Endothelial cell of umbilical vein (primary cell): Measurements from ENCODE around the gene MRPL38. TPM values are rescaled to one million over a fixed set of nuclear protein-coding genes. Genes with fewer than 3 reads are reported as not detected.

Experiments used
- BruUV-seq: library from RNA; stranded (reverse); fragments of 400-500 nt; replicated peaks from 2 replicates; lab custom pipeline; 2021; lab: Mats Ljungman, UMichigan
- CTCF ChIA-PET: fragments of 300-600, 350-600 bp; sonication (Branson Sonifier 250); formaldehyde crosslinking; loops from one replicate; lab custom pipeline; 2021; ENCODE audit warnings: antibody characterized with exemption, inconsistent platforms; lab: Charles Lee
- POLR2A ChIA-PET: fragments of 300-600, 350-600 bp; sonication (Branson Sonifier 250); formaldehyde crosslinking; loops from one replicate; lab custom pipeline; 2021; ENCODE audit warnings: antibody characterized with exemption, inconsistent platforms; lab: Charles Lee
- DNase-seq: peaks from one replicate; pipeline ENCODE4 v3.0.0-alpha.2; 2011; ENCODE audit warnings: low read depth, low spot score
- FAIRE-seq: peaks from 2 replicates; lab custom pipeline; 2011; peaks lifted over from hg19 to GRCh38; lab: Jason Lieb, UNC
- H2AFZ ChIP-seq: 2 replicates; pipeline ENCODE4 v1.6.0; 2012; ENCODE audit warnings: low read depth, low read length, control low read depth, inconsistent platforms
- H3K27ac ChIP-seq: 2 replicates; pipeline ENCODE4 v1.5.1; 2011; ENCODE audit warnings: low read depth, mild to moderate bottlenecking, control low read depth, low read length, moderate library complexity; ENCODE audit not compliant: insufficient read depth
- H3K27me3 ChIP-seq, 2 experiments: 2 replicates each; pipeline versions ENCODE4 v1.6.0 to v1.6.1; 2011; ENCODE audit warnings: low read length in 2 of 2, mixed read lengths in 1 of 2; ENCODE audit not compliant: control insufficient read depth in 2 of 2, insufficient read depth in 2 of 2
- H3K36me3 ChIP-seq, 2 experiments: 2 replicates in 1 of 2; 3 replicates in 1 of 2; pipeline ENCODE4 v1.5.1; 2011; ENCODE audit warnings: low read length in 2 of 2, mild to moderate bottlenecking in 1 of 2, moderate library complexity in 1 of 2; ENCODE audit not compliant: control insufficient read depth in 2 of 2, insufficient read depth in 2 of 2; ENCODE audit errors: extremely low read depth in 1 of 2
- H3K4me1 ChIP-seq: 3 replicates; pipeline ENCODE4 v1.5.1; 2011; ENCODE audit warnings: mild to moderate bottlenecking, low read length; ENCODE audit not compliant: control insufficient read depth, insufficient read depth; ENCODE audit errors: extremely low read depth
- H3K4me2 ChIP-seq: 2 replicates; pipeline ENCODE4 v1.6.1; 2011; ENCODE audit warnings: low read length, control low read depth, mixed read lengths; ENCODE audit not compliant: insufficient read depth
- H3K4me3 ChIP-seq, 3 experiments: fragments of 200-600 bp in 1 of 3; sonication (generic), shearing (Covaris generic) in 1 of 3; replicated peaks in 1 of 3; 2 replicates each; pipeline ENCODE4 v1.5.1; 2011 to 2016; ENCODE audit warnings: control low read depth in 3 of 3, low read length in 3 of 3, mild to moderate bottlenecking in 2 of 3, inconsistent platforms in 1 of 3, low read depth in 1 of 3, moderate library complexity in 1 of 3; ENCODE audit not compliant: insufficient read depth in 1 of 3
- H3K79me2 ChIP-seq: 2 replicates; pipeline ENCODE4 v1.6.0; 2012; ENCODE audit warnings: low read length, inconsistent platforms; ENCODE audit not compliant: control insufficient read depth, insufficient read depth
- H3K9ac ChIP-seq: replicated peaks from 2 replicates; pipeline ENCODE3; 2011; ENCODE audit warnings: low read length, control low read depth; ENCODE audit not compliant: insufficient read depth; ENCODE audit errors: extremely low read depth
- H3K9me1 ChIP-seq: replicated peaks from 3 replicates; pipeline ENCODE4 v1.6.0; 2011; ENCODE audit warnings: mild to moderate bottlenecking, low read length; ENCODE audit not compliant: control insufficient read depth, insufficient read depth; ENCODE audit errors: extremely low read depth
- H3K9me3 ChIP-seq: replicated peaks from 2 replicates; pipeline ENCODE4 v1.5.1; 2012; ENCODE audit warnings: low read length, inconsistent platforms; ENCODE audit not compliant: control insufficient read depth, insufficient read depth
- H4K20me1 ChIP-seq: replicated peaks from 2 replicates; pipeline ENCODE3; 2011; ENCODE audit warnings: mild to moderate bottlenecking, low read length; ENCODE audit not compliant: control insufficient read depth, insufficient read depth; ENCODE audit errors: extremely low read depth
- EZH2 ChIP-seq: IDR thresholded peaks from 2 replicates; pipeline ENCODE4 v1.6.1; 2012; ENCODE audit warnings: borderline replicate concordance, low read depth, mild to moderate bottlenecking, moderate library complexity, low read length, inconsistent platforms; ENCODE audit not compliant: severe bottlenecking
- MYC ChIP-seq: IDR thresholded peaks from one replicate; pipeline ENCODE4 v1.6.1; 2011; ENCODE audit warnings: mild to moderate bottlenecking, low read depth, low read length
- dilution Hi-C: fragments of 300-500 bp; cut with MboI; formaldehyde crosslinking; loops from one replicate; pipeline ENCODE4 v1.15.0; 2019; ENCODE audit warnings: low sequenced_read_pairs; ENCODE audit not compliant: extremely low pct_ligation_motif_present
- intact Hi-C: fragments of 100-400 bp; cut with micrococcal nuclease; formaldehyde crosslinking; loops from one replicate; pipeline ENCODE4 v1.10.0; 2022
- polyA plus RNA-seq, 4 experiments: library from polyadenylated mRNA; depleted of rRNA in 3 of 4; stranded (reverse) in 3 of 4; unstranded in 1 of 4; fragments of >200 nt; gene quantifications; 2 replicates each; pipeline versions ENCODE4 v1.2.1 to v1.2.3, GENCODE V29; 2011 to 2012; ENCODE audit warnings: missing spikeins in 1 of 4
- total RNA-seq: library from RNA; stranded (reverse); gene quantifications from 2 replicates; pipeline ENCODE4 v1.2.3, GENCODE V29; 2021
- TF ChIP-seq, protein P1 (sequence below): IDR thresholded peaks from 2 replicates; pipeline ENCODE4 v1.6.1; 2011; ENCODE audit not compliant: insufficient read depth, insufficient read length
- TF ChIP-seq, protein P2 (sequence below), 2 donors: IDR thresholded peaks; 1 replicate in 1 of 2; 2 replicates in 1 of 2; pipeline ENCODE4 v1.5.1; 2011; ENCODE audit warnings: low read length in 2 of 2, mild to moderate bottlenecking in 2 of 2, moderate library complexity in 2 of 2, control low read depth in 1 of 2, inconsistent platforms in 1 of 2, low read depth in 1 of 2; ENCODE audit not compliant: insufficient read depth in 1 of 2; ENCODE audit errors: extremely low read depth in 1 of 2

Gene MRPL38
- total and polyA plus RNA-seq, 2 donors (not counting 3 experiments of a cell fraction or from before 2014, with no cell fraction given): 82.7 to 93.8 TPM

DNA sequence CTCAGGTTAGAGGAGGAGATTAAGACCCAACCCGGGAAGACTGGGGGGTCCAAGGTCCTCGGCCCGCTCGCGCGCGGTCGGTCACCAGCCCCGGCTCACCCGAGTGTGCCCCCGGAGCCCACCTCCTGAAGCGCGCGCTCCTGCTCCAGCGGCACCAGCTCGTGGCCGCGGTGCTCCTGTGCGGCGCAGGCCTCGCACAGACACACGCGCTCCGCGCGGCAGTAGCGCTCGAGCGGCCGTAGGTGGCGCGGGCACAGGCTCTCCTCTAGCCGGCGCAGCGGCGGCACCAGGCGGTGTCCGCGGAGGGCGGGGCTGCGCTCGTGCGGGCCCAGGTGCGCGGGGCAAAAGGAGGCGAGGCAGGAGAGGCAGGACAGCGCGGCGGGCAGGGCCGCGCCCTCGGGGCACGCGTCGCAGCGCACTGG is 26.9 kb downstream of the MRPL38 start:
- Histone ChIP-seq H3K27me3 (no peaks in the 10 kb centered on the region), H3K36me3 (peaks cover 3 to 18% of the 10 kb centered on the region in 2 experiments), H3K79me2 (peaks cover 6% of the 10 kb centered on the region), H2AFZ (peak overlapping the region; percentile 11), H3K9me1 (no peaks in the 10 kb centered on the region), H3K9me3 (no peaks in the 10 kb centered on the region), H3K4me1 (peaks cover 34% of the 10 kb centered on the region), H3K9ac (peak overlapping the region; percentile 82), H3K4me2 (peak overlapping the region; percentile 14), H3K4me3 (peak overlapping the region; percentile 1 to 67 (median 66)), H4K20me1 (no peaks in the 10 kb centered on the region), H3K27ac (peak overlapping the region; percentile 70)
- FAIRE-seq (peak; percentile 42), DNase-seq (peak; percentile 74)
- no TSS peak for BruUV-seq
- CTCF ChIA-PET: interaction anchor here (0.6 to 10.3 kb wide), 17 partner anchors 10 to 113 kb away, joined by 3 to 241 read pairs (median 5); partner anchors contain the start of genes GALK1, TRIM65, UNC13D and WBP2
- dilution Hi-C loops: no loop called here
- POLR2A ChIA-PET: interaction anchor here (0.7 to 3.0 kb wide), 2 partner anchors 14 to 19 kb away, joined by 3 to 17 read pairs; no protein-coding TSS in a partner anchor
- TF ChIP-seq MYC (no peak), EZH2 (no peak)
- TF ChIP-seq, protein P1, sequence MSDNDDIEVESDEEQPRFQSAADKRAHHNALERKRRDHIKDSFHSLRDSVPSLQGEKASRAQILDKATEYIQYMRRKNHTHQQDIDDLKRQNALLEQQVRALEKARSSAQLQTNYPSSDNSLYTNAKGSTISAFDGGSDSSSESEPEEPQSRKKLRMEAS: peak; percentile 45
- TF ChIP-seq, protein P2, sequence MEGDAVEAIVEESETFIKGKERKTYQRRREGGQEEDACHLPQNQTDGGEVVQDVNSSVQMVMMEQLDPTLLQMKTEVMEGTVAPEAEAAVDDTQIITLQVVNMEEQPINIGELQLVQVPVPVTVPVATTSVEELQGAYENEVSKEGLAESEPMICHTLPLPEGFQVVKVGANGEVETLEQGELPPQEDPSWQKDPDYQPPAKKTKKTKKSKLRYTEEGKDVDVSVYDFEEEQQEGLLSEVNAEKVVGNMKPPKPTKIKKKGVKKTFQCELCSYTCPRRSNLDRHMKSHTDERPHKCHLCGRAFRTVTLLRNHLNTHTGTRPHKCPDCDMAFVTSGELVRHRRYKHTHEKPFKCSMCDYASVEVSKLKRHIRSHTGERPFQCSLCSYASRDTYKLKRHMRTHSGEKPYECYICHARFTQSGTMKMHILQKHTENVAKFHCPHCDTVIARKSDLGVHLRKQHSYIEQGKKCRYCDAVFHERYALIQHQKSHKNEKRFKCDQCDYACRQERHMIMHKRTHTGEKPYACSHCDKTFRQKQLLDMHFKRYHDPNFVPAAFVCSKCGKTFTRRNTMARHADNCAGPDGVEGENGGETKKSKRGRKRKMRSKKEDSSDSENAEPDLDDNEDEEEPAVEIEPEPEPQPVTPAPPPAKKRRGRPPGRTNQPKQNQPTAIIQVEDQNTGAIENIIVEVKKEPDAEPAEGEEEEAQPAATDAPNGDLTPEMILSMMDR (IDR thresholded peaks at IDR 0.05; ENCODE audit: extremely low read depth in 1 of 2, insufficient read depth in 1 of 2, low read depth in 1 of 2, low read length in 2 of 2): peak; percentile 33 to 66
- intact Hi-C loops: loop anchor here (1.0 to 2.0 kb wide), 7 partner anchors 19 to 98 kb away; partner anchors contain the start of genes MRPL38, TRIM65, UNC13D and UNK
